Lung (tissue), 12 donors: ENCODE measurements around the gene LMO3. TPM values are rescaled to one million over a fixed set of nuclear protein-coding genes. Genes with fewer than 3 reads are reported as not detected.

Experiments used
- ATAC-seq: fragments of 200-7000 bp; cut with Tn5 transposase; one replicate; pipeline ENCODE4 v1.9.1; 2020; ENCODE audit warnings: moderate number of reproducible peaks; ENCODE audit not compliant: insufficient read depth, low FRiP score
- DNase-seq, 3 donors: peaks; one replicate each; pipeline ENCODE4 v3.0.0-alpha.2; 2013 to 2017
- H3K27ac ChIP-seq, 2 donors: one replicate each; pipeline ENCODE4 v1.5.1; 2013; ENCODE audit warnings: mild to moderate bottlenecking in 2 of 2, moderate library complexity in 2 of 2, control low read depth in 1 of 2, inconsistent platforms in 1 of 2, low read depth in 1 of 2, low read length in 1 of 2
- H3K27me3 ChIP-seq, 3 donors: one replicate each; pipeline ENCODE4 v1.5.1; 2013; ENCODE audit warnings: low read length in 2 of 3; ENCODE audit not compliant: control insufficient read depth in 3 of 3, insufficient read depth in 3 of 3
- H3K36me3 ChIP-seq, 4 donors: one replicate each; pipeline ENCODE4 v1.5.1; 2013; ENCODE audit warnings: low read length in 4 of 4, mild to moderate bottlenecking in 1 of 4, moderate library complexity in 1 of 4; ENCODE audit not compliant: control insufficient read depth in 4 of 4, insufficient read depth in 4 of 4
- H3K4me1 ChIP-seq, 5 donors: one replicate each; pipeline ENCODE4 v1.5.1; 2013; ENCODE audit warnings: low read length in 5 of 5, mild to moderate bottlenecking in 2 of 5, moderate library complexity in 1 of 5; ENCODE audit not compliant: control insufficient read depth in 5 of 5, insufficient read depth in 5 of 5
- H3K4me3 ChIP-seq: one replicate; pipeline ENCODE4 v1.5.1; 2013; ENCODE audit warnings: mild to moderate bottlenecking, control low read depth, moderate library complexity
- H3K9ac ChIP-seq, 2 donors: one replicate each; pipeline ENCODE4 v1.5.1; 2013; ENCODE audit warnings: low read length in 2 of 2, control low read depth in 1 of 2; ENCODE audit not compliant: insufficient read depth in 1 of 2
- H3K9me3 ChIP-seq, 4 donors: one replicate each; pipeline ENCODE4 v1.5.1; 2013; ENCODE audit warnings: low read length in 3 of 4, mild to moderate bottlenecking in 1 of 4, moderate library complexity in 1 of 4; ENCODE audit not compliant: control insufficient read depth in 4 of 4, insufficient read depth in 3 of 4
- WGBS, 2 donors: extraction: QIAGEN DNeasy Blood & Tissue Kit; methylation state at CpG; one replicate each; pipeline ENCODE4 v1.1.7; 2013; 5-methylcytosine and 5-hydroxymethylcytosine counted together
- polyA plus RNA-seq, 2 donors: library from polyadenylated mRNA; stranded (reverse); fragments of 200-250 nt; gene quantifications; one replicate each; pipeline ENCODE4 v1.2.1, GENCODE V29; 2013
- total RNA-seq, 2 donors: library from RNA; depleted of rRNA in 1 of 2; stranded (reverse); fragments of >200 nt in 1 of 2; gene quantifications; one replicate each; pipeline ENCODE4 v1.2.1, GENCODE V29; 2014 to 2021
- TF ChIP-seq, protein P1 (sequence below): IDR thresholded peaks from 2 replicates; pipeline ENCODE4 v1.5.1; 2012; ENCODE audit warnings: mild to moderate bottlenecking; ENCODE audit errors: control extremely low read depth, extremely low read depth
- donor health status: control.
- donor health status: control.
- donor health status: Bipolar disorder and iron deficiency.
- donor health status: healthy.
- donor health status: DM: yes; HTN: yes; CAD: no.

LMO3 gene
- total and polyA plus RNA-seq, 4 donors = 54.0 to 176 (median 137) TPM

DNA sequence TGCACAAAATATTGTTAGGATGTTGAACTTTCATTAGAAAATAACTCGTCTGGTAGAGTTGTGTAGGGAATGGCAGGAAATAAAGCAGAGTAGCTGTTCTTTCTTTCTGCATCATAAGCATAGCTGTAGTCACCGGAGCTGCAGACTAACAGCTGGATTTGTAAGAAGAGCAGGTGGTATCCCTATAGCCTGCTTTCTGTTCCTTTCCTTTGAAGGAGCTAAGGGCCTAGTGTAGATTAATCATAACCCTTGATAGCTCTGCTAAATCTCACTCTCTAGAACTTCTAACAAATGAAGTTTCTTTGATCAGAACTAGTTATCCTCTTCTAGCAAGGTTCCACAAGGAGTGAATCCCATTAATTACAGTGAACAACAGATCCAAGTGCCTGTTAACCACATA lies 3.5 kb downstream of the LMO3 start:
- ATAC-seq = no peak
- H3K9ac ChIP-seq = no peak overlapping the region
- H3K27ac ChIP-seq = peak overlapping the region in 1 of 2 donors; percentile 13
- H3K36me3 ChIP-seq = no peaks in the 10 kb centered on the region
- H3K9me3 ChIP-seq = peaks cover 0 to 1% (median 0%) of the 10 kb centered on the region in 4 donors
- no peak overlapping the region for H3K4me3 ChIP-seq
- H3K4me1 ChIP-seq = peaks cover 0 to 24% (median 8%) of the 10 kb centered on the region in 5 donors
- DNase-seq = no peak
- H3K27me3 ChIP-seq = peaks cover 0 to 18% (median 14%) of the 10 kb centered on the region in 3 donors
- TF ChIP-seq, protein P1, sequence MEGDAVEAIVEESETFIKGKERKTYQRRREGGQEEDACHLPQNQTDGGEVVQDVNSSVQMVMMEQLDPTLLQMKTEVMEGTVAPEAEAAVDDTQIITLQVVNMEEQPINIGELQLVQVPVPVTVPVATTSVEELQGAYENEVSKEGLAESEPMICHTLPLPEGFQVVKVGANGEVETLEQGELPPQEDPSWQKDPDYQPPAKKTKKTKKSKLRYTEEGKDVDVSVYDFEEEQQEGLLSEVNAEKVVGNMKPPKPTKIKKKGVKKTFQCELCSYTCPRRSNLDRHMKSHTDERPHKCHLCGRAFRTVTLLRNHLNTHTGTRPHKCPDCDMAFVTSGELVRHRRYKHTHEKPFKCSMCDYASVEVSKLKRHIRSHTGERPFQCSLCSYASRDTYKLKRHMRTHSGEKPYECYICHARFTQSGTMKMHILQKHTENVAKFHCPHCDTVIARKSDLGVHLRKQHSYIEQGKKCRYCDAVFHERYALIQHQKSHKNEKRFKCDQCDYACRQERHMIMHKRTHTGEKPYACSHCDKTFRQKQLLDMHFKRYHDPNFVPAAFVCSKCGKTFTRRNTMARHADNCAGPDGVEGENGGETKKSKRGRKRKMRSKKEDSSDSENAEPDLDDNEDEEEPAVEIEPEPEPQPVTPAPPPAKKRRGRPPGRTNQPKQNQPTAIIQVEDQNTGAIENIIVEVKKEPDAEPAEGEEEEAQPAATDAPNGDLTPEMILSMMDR = no peak
- 50 to 71% methylated on average over 2 of the region's 2 CpGs for WGBS, 2 donors

DNA sequence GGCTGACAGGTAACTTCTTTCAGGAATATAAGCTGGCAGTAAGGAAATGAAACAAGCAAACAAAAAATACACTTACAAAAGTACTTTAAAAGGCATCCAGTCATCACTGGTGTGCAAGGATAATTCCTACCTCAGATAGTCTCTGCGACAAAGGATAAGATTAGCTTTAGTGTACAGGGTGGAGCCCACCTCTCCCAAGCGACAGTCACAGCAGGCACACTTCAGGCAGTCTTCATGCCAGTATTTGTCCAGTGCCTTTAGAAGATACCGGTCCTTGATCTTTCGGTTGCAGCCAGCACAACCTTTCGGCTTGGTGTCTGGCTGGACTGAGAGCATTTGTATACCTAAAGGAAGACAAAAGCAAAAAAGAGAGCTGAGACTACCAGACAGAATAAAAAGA lies 5.4 kb downstream of the LMO3 start:
- Histone ChIP-seq H3K9me3 (peaks cover 0 to 1% (median 0%) of the 10 kb centered on the region in 4 donors), H3K4me1 (peaks cover 0 to 16% (median 5%) of the 10 kb centered on the region in 5 donors), H3K9ac (no peak overlapping the region), H3K27me3 (peaks cover 0 to 5% (median 2%) of the 10 kb centered on the region in 3 donors), H3K27ac (peak overlapping the region in 1 of 2 donors; percentile 84), H3K4me3 (no peak overlapping the region), H3K36me3 (no peaks in the 10 kb centered on the region)
- WGBS, 2 donors = 74 to 79% methylated on average over 5 of the region's 5 CpGs
- TF ChIP-seq, protein P1 = no peak
- ATAC-seq (peak; percentile 25), DNase-seq (no peak)

DNA sequence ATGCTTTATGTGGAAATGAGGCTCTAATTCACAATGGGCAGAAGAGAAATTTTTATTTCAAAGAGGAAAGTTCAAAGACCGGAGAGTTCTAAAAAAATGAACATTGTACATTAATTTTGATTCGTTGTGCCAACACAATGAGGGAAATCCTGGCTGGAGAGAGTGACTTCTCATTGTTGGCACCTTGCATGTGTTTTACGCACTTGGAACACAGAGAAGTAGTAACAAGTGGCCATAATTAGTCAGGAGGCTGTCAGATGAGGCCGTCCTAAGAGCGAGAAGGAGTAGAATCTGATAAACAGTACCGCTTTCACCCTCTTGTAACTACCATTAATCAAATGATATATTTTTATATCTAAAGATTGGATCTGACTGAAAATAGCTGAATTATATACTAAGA lies 6.9 kb downstream of the LMO3 start:
- TF ChIP-seq, protein P1 = no peak
- Histone ChIP-seq H3K27me3 (peaks cover 0 to 3% (median 0%) of the 10 kb centered on the region in 3 donors), H3K4me1 (peaks cover 0 to 3% (median 1%) of the 10 kb centered on the region in 5 donors), H3K36me3 (no peaks in the 10 kb centered on the region), H3K9ac (no peak overlapping the region), H3K27ac (no peak overlapping the region), H3K9me3 (peaks cover 0 to 1% (median 0%) of the 10 kb centered on the region in 4 donors), H3K4me3 (no peak overlapping the region)
- ATAC-seq = no peak
- 63 to 78% methylated on average over 6 of the region's 6 CpGs for WGBS, 2 donors
- no peak for DNase-seq

DNA sequence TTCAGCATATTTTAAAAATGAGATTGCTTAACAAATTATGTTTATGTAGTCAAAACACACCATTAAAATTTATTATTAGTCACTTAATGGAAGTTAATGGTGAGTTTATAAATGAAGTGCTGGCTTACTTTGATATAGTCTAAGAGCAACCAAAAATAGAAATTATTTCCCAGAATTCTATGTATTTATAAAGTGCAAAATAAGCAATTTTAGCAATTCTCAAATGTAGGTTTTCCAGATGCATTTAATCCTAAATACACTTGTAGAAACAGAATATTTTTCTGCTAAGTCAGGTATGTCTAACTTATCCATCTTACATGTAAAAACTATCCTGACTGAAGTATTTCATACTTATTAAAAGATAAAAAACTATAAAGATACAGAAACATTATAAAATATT lies 11.2 kb downstream of the LMO3 start:
- no peak for ATAC-seq
- H3K27ac ChIP-seq = no peak overlapping the region
- no peaks in the 10 kb centered on the region for H3K36me3 ChIP-seq
- H3K4me1 ChIP-seq = no peaks in the 10 kb centered on the region
- TF ChIP-seq, protein P1 = no peak
- H3K4me3 ChIP-seq = no peak overlapping the region
- H3K27me3 ChIP-seq = no peaks in the 10 kb centered on the region
- no peak overlapping the region for H3K9ac ChIP-seq
- H3K9me3 ChIP-seq = no peaks in the 10 kb centered on the region
- no peak for DNase-seq
